GM12801 (cell line): Measurements from ENCODE around the gene KIF23.

Source experiments
- CTCF ChIP-seq: IDR thresholded peaks from one replicate; pipeline ENCODE4 v1.5.1; 2011; ENCODE audit warnings: control low read depth; ENCODE audit not compliant: insufficient read length; ENCODE audit errors: extremely low read depth

The KIF23 gene

GRCh38 chr15:69380100-69380725, 33.9 kb upstream of the KIF23 start:
- TF ChIP-seq CTCF = no peak

DNA sequence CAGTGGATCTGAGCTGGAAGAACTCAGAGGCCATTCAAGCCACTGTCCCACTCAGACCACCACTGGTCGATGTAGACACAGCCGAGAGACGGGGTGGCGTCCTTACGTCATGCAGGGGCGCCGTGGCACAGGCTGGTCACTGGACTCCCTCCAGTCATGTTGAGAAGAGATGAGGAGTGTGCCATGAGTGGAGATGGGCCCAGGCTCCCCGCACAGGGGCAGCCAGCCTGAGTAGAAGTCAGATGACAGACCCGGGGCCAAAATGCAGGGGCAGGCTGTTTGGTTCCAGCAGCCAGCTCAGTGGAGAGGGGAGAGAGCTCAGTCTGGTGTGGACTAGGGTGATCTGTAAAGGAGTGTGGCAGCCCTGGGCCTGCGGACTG, 33.4 kb upstream of the KIF23 start:
- no peak for TF ChIP-seq CTCF

DNA sequence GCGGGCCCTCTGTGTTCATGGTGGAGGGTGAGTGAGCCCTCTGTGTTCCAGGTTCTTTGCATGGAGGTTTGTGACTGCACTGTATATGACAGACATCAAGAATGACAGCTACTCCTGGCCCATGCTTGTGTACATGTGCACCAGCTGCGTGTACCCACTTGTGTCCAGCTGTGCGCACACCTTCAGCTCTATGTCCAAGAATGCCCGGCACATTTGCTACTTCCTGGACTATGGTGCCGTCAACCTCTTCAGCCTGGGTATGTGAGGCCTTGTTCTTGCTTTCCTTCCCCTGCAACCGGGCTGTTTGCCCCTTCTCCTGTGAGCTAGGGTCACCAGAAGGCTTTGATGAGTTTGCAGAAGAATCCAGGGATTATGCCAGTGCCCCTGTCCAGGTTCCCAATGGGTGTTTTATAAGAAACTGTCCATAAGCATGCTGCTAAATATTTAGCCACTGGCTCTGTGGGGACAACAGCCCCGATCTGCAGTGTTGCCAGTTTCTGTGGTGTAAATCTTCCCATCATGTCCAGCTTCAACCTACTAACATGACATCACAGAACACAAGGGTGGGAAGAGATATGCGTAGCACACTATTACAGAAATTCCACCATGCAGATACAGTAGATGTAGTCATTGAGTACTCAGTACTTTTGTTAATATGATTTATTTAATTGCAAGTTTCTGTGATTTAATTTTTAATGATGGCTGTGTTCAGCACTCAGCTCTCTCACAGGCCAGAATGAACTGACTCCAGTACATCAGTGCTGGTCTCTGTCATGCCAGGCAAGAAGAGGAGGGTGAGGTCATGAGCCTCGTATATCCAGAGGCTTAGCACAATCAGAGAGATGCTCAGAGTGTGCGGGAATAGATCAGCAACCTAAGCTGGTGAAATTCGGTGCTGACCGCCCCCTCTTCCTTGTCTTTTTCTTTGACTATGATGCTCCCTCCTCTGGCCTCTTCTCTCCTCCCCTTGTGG, 29.2 kb upstream of the KIF23 start:
- TF ChIP-seq CTCF = no peak

DNA sequence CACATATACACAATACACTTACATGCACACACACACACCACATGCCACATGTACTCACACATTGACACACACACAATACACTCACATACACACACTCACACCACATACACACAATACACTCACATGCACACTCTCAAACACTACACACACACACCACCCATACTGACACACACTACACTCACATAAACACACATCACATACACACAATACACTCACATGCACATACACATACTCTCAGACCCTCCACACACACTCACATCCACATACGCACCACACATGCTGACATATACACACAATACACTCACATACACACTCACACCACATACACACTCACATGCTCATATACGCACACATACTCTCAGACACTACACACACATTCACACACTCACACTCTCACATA, 28.3 kb upstream of the KIF23 start:
- TF ChIP-seq CTCF = no peak

GRCh38 chr15:69386284-69386683, 27.9 kb upstream of the KIF23 start:
- no peak for TF ChIP-seq CTCF

DNA sequence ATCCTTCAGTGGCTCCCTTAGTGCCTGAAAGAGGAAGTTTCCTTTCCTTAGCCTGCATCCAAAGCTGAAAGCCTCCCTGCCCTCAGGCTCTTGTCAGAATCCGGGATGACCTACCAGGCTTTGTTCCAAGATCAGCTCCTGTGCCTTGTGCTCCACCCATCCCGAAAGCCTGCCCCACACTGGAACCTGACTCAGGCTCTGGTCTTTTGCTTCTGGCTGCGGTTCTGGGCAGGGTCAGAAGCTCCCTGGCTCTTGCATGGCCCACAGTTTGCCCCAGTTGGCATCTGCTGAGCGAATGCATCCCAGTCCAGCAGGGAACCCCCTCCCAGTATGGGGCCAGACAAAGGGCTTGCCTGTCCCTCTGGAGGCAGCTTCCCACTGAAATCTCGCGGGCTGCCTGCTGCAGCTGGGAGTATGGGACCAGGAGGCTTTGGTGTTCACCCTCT, 25.9 kb upstream of the KIF23 start:
- TF ChIP-seq CTCF = no peak

- no peak for TF ChIP-seq CTCF
Measured at GRCh38 chr15:69389426-69389825, 24.7 kb upstream of the KIF23 start.
